Smooth muscle cell (in vitro differentiated cells): Measurements from ENCODE around the gene MPEG1. TPM values are rescaled to one million over a fixed set of nuclear protein-coding genes. Genes with fewer than 3 reads are reported as not detected.

Source experiments
- DNase-seq: peaks from one replicate; lab custom pipeline; 2025; ENCODE audit not compliant: unreplicated experiment; lab: John Stamatoyannopoulos, UW
- H2AFZ ChIP-seq: fragments of 200-600 bp; sonication (generic); 2 replicates; pipeline ENCODE4 v1.6.0; 2016; ENCODE audit warnings: antibody characterized with exemption, low read depth, mild to moderate bottlenecking
- H3F3A ChIP-seq: fragments of 200-600 bp; sonication (generic); 2 replicates; pipeline ENCODE4 v1.6.0; 2017; ENCODE audit warnings: antibody characterized with exemption, low read depth
- H3K27ac ChIP-seq: fragments of 200-600 bp; sonication (generic); 2 replicates; pipeline ENCODE4 v1.5.1; 2016; ENCODE audit warnings: low read depth, mild to moderate bottlenecking
- H3K27me3 ChIP-seq: fragments of 200-600 bp; sonication (generic); 2 replicates; pipeline ENCODE4 v1.6.1; 2016; ENCODE audit warnings: low read depth, mild to moderate bottlenecking
- H3K36me3 ChIP-seq: fragments of 200-600 bp; sonication (generic); 2 replicates; pipeline ENCODE4 v1.5.1; 2016; ENCODE audit warnings: low read depth
- H3K4me1 ChIP-seq: fragments of 200-600 bp; sonication (generic); 2 replicates; pipeline ENCODE4 v1.5.1; 2016; ENCODE audit warnings: low read depth
- H3K4me2 ChIP-seq: fragments of 200-600 bp; sonication (generic); 2 replicates; pipeline ENCODE4 v1.6.0; 2016; ENCODE audit warnings: mild to moderate bottlenecking
- H3K4me3 ChIP-seq: fragments of 200-600 bp; sonication (generic); 2 replicates; pipeline ENCODE4 v1.5.1; 2016; ENCODE audit warnings: mild to moderate bottlenecking
- H3K79me2 ChIP-seq: fragments of 200-600 bp; sonication (generic); 2 replicates; pipeline ENCODE4 v1.6.0; 2016; ENCODE audit warnings: low read depth, mild to moderate bottlenecking
- H3K9ac ChIP-seq: fragments of 200-600 bp; sonication (generic); 2 replicates; pipeline ENCODE4 v1.6.0; 2016; ENCODE audit warnings: low read depth
- H3K9me3 ChIP-seq: fragments of 200-600 bp; sonication (generic); replicated peaks from 2 replicates; pipeline ENCODE4 v1.5.1; 2016; ENCODE audit warnings: low read depth
- H4K20me1 ChIP-seq: fragments of 200-600 bp; sonication (generic); 2 replicates; pipeline ENCODE4 v1.6.0; 2016; ENCODE audit warnings: low read depth
- CTCF ChIP-seq: fragments of 200-600 bp; sonication (generic); IDR thresholded peaks from 2 replicates; pipeline ENCODE4 v1.5.1; 2017; ENCODE audit warnings: borderline replicate concordance, mild to moderate bottlenecking, antibody characterized with exemption; ENCODE audit not compliant: insufficient read depth, poor library complexity, severe bottlenecking
- WGBS: methylation state at CpG from one replicate; pipeline ENCODE4 v1.1.7; 2016; ENCODE audit warnings: low lambda C conversion rate; 5-methylcytosine and 5-hydroxymethylcytosine counted together
- polyA plus RNA-seq: library from polyadenylated mRNA; unstranded; fragments of >200 nt; fragmentation: Nextera tagmentation; extraction: Ambion mirVana; gene quantifications from 2 replicates; pipeline ENCODE4 v1.2.1, GENCODE V29; 2016
- total RNA-seq: library from RNA; depleted of rRNA; stranded (reverse); fragments of >200 nt; gene quantifications from 2 replicates; pipeline ENCODE4 v1.2.3, GENCODE V29; 2014

The MPEG1 gene
- total and polyA plus RNA-seq, 2 experiments from 2014 or later, result 0.07 to 0.13 TPM

DNA sequence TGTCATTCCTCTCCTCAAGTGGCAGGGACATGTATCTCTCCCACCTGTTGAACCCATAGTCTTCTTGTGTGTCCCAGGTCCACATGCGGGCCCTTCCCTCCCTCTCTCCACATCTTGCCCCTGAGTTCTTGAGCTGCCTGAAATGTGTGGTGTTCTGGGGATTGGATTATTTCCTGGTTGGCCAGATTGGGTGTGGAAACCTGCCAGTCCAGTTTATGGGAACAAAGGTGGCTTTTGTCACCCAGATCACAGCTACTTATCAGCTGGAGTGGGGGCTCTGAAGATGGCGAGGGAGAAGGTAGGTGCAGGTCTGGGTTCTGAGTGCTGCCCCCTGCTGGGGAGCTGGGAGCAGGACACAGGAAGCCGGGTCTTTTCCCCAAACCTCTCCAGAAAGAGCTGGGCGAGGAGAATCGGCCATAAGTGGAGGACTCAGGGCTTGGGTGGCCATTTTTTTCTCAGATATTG lies 26.6 kb downstream of the MPEG1 start:
- Histone ChIP-seq H3K27me3 (no peaks in the 10 kb centered on the region), H3K79me2 (peaks cover 3% of the 10 kb centered on the region), H3K4me3 (no peak overlapping the region), H3F3A (no peaks in the 10 kb centered on the region), H3K9ac (no peak overlapping the region), H4K20me1 (peaks cover 66% of the 10 kb centered on the region), H3K4me2 (no peak overlapping the region), H3K27ac (no peak overlapping the region), H2AFZ (no peak overlapping the region), H3K4me1 (peaks cover 1% of the 10 kb centered on the region), H3K36me3 (no peaks in the 10 kb centered on the region), H3K9me3 (no peaks in the 10 kb centered on the region)
- TF ChIP-seq CTCF, result peak; percentile 57
- 67% methylated on average over 5 of the region's 5 CpGs for WGBS
- no peak for DNase-seq

DNA sequence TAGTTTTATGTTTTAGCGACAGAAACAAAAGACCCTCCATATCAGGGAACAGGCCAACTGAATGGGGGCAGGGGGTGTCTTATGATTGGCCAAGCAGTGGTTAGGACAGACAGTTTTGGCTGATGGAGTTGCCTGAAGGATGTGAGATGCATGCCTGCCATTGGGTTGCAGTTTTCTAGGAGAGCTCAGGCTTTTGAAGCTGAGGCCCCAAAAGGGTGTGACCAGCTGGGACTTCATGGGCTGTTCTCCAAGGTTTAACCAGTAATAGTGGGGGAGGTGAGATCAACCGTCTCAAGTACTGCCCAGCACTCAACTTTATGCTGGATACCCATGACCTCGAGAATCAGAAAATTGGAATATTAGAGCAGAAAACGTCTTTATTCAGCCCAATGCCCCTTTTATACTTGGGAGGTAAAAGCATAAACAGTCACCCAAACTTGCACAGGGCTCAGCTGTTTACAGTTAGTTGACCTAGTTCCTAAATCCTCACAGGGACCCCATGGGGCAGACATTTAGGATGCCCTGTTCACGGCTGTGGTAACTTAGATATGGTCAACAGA lies 27.3 kb downstream of the MPEG1 start:
- no peak overlapping the region for H3K27ac ChIP-seq
- H3K79me2 ChIP-seq, result peaks cover 10% of the 10 kb centered on the region
- no peaks in the 10 kb centered on the region for H3K36me3 ChIP-seq
- no peak overlapping the region for H3K9ac ChIP-seq
- H2AFZ ChIP-seq, result no peak overlapping the region
- DNase-seq, result no peak
- TF ChIP-seq CTCF, result no peak
- H3K4me2 ChIP-seq, result no peak overlapping the region
- H3K4me1 ChIP-seq, result peaks cover 8% of the 10 kb centered on the region
- 87% methylated on average over 5 of the region's 5 CpGs for WGBS
- H3K9me3 ChIP-seq, result no peaks in the 10 kb centered on the region
- peak overlapping the region; percentile 6 for H3K4me3 ChIP-seq
- H3F3A ChIP-seq, result no peaks in the 10 kb centered on the region
- peaks cover 73% of the 10 kb centered on the region for H4K20me1 ChIP-seq
- no peaks in the 10 kb centered on the region for H3K27me3 ChIP-seq

DNA sequence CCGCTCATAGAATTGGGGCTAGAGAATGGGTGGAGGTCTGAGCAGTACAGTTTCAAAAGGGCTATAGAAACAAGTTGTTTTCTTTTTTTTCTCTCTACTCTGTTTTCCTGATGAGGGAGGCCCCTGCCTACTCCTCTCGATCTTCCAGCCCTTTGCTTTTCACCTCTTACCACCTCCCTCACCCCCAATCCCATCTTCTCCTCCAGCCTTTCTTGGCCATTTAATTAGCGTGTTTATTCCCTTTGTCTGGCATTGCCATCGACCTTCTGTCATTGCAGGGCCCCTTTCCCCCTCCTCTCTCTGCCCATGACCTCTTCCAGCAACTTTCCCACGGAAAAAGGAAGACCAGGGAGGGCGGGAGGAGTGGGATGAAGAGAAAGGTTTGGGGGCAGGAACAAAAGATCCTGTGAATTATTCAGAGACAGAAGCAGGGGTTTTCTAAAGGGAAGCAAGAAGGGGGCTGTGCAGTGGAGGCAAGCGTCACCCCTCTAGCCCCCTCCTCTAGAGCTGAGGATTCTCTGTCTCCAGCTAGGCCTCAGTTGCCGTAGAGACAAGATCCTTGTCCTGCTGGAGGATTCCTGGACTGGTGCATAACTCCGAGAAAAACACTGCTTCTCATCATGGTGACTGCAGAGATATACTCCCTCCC lies 27.9 kb downstream of the MPEG1 start:
- Histone ChIP-seq H3K4me1 (peaks cover 15% of the 10 kb centered on the region), H2AFZ (no peak overlapping the region), H3F3A (no peaks in the 10 kb centered on the region), H3K27me3 (no peaks in the 10 kb centered on the region), H4K20me1 (peaks cover 80% of the 10 kb centered on the region), H3K4me2 (no peak overlapping the region), H3K79me2 (peaks cover 17% of the 10 kb centered on the region), H3K4me3 (no peak overlapping the region), H3K27ac (no peak overlapping the region), H3K36me3 (no peaks in the 10 kb centered on the region), H3K9me3 (no peaks in the 10 kb centered on the region), H3K9ac (no peak overlapping the region)
- no peak for DNase-seq
- TF ChIP-seq CTCF, result no peak
- WGBS, result 73% methylated on average over 9 of the region's 9 CpGs

GRCh38 chr11:59183771-59184170 lies 29.0 kb downstream of the MPEG1 start:
- Histone ChIP-seq H3K9me3 (no peaks in the 10 kb centered on the region), H2AFZ (no peak overlapping the region), H3K27me3 (no peaks in the 10 kb centered on the region), H3K4me3 (no peak overlapping the region), H3K9ac (no peak overlapping the region), H3K36me3 (no peaks in the 10 kb centered on the region), H3F3A (no peaks in the 10 kb centered on the region), H3K79me2 (peaks cover 25% of the 10 kb centered on the region), H3K4me1 (peaks cover 20% of the 10 kb centered on the region), H3K27ac (no peak overlapping the region), H4K20me1 (peaks cover 82% of the 10 kb centered on the region), H3K4me2 (no peak overlapping the region)
- 100% methylated on average over 1 of the region's 1 CpG for WGBS
- no peak for DNase-seq
- no peak for TF ChIP-seq CTCF
